AG10803 (cell line): ENCODE data around the gene GRP.

ENCODE experiments used
- DNase-seq: peaks from one replicate; pipeline ENCODE4 v3.0.0; 2010; ENCODE audit warnings: low read depth
- H3K4me3 ChIP-seq: 2 replicates; pipeline ENCODE4 v1.5.1; 2011; ENCODE audit warnings: mild to moderate bottlenecking, low read length, control low read depth
- CTCF ChIP-seq: conservative IDR thresholded peaks from 2 replicates; pipeline ENCODE4 v1.5.1; 2011; ENCODE audit warnings: mild to moderate bottlenecking, low read length, control low read depth, inconsistent platforms

GRP gene

DNA sequence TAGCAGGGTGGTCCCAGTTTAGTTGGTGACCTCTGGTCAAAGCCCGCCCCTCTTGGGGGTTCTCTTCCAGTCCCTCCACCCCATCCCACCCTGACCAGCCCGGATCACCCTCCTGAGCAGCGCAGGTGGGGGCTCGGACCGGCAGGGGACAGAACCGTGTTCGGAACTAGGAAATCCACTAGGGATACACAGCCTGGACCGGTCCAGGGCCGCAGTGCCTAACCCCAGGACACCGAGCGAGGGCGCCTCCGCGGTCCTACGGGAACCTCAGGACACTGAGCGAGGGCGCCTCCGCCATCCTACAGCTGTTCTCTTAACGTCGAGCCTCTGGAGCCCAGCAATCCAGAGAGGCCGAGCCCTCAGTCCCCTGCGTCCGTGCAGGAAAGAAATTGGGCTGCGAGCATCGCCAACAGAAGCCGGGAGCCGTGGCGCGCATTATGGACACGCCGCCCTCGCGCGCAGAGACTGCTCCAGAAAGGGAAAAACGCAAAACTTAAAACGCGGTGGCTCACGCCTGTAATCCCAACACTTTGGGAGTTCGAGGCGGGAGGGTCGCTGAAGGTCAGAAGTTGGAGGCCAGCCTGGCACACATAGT, 44.8 kb downstream of the GRP start:
- no peak for DNase-seq
- H3K4me3 ChIP-seq = no peak overlapping the region; the same call in 1 of the 2 replicates
- TF ChIP-seq CTCF = no peak

DNA sequence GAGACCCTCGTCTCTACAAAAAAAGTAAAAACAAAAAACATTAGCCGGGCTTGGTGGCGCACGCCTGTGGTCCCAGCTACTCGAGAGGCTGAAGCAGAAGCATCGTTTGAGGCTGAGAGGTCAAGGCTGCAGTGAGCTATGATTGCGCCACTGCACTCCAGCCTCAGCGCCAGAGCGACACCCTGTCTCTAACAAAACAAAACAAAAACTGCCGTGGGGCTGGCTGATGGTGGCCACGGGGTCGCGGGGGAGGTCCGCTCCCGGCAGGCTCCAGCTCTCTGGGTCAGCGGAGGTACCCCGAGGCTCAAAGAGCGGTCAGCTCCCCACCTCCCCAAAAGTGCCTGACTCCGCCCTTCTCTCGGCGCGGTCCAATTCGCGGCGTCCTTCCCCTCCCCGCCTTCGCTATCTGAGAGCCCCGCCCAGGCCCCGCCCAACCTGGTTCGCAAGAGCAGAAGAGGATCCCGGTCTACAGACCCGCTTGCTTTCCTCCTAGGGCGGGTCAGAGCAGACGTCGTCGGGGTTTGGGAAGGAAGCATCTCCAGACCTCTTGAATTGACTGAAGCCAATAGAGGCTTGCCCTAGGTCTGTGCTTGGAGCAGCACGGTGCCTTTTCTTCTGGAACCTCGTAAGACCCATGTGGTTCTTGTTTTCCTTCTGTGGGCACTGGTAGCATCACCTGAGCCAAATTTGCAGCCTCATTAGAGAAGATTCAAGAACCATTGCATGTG, 45.5 kb downstream of the GRP start:
- no peak for TF ChIP-seq CTCF
- peak overlapping the region; percentile 50 for H3K4me3 ChIP-seq
- no peak for DNase-seq

DNA sequence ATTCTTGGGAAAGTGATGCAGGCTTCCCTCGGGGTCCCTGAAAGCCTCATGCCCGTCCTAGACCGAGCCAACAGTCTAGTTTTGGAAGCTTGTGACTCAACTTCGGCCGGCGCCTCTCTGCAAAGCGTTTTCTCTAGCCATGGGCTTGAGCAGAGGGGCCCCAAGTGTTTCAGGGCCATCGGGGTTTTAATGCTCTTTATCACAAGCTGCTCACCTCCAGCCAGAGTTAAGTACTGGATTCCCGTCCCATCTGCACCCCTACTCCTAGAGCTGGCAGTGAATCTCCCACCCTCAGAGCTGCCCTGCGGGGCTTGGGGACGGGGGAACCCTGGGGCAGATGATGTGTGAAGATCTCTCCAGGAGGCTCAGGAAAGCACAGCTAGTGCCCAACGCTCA, 46.0 kb downstream of the GRP start:
- H3K4me3 ChIP-seq = no peak overlapping the region
- DNase-seq = no peak
- TF ChIP-seq CTCF = no peak

DNA sequence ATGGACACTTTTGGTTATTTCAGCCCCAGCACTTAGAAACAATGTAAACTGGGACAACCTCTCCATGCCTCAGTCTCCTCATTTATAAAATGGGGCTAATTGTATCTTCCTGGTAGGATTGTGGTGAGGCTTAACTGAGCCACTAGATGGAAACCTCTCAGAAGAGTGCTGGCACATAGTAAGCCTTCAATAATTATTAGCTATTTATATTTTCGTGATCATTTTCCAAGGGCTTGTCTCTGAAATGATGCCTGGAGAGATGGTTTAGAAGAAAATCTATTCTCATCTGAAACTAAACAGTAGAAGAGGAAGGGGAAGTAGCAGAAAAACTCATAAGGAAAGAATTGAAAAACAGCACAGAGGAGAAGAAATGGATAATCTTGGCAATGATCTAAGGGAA, 46.5 kb downstream of the GRP start:
- no peak overlapping the region for H3K4me3 ChIP-seq
- no peak for DNase-seq
- TF ChIP-seq CTCF = no peak

- no peak overlapping the region for H3K4me3 ChIP-seq
- DNase-seq = no peak
These were observed 47.0 kb downstream of the GRP start for GRCh38 chr18:59266886-59267502.

GRCh38 chr18:59267503-59268126, 47.7 kb downstream of the GRP start:
- no peak overlapping the region for H3K4me3 ChIP-seq
- DNase-seq = no peak
- TF ChIP-seq CTCF = no peak; the same call in 1 of the 2 replicates

More at GRCh38 chr18:59266886-59267502, 47.0 kb downstream of the GRP start:
- TF ChIP-seq CTCF = no peak
